IMR-90 (cell line): ENCODE measurements around the gene TEPSIN. TPM values are rescaled to one million over a fixed set of nuclear protein-coding genes. Genes with fewer than 3 reads are reported as not detected.

Experiments used
- ATAC-seq: fragments of 200-7000 bp; cut with Tn5 transposase; 2 replicates; pipeline ENCODE4 v1.9.1; 2020; ENCODE audit warnings: low read depth, mild to moderate bottlenecking, moderate library complexity
- BruUV-seq: library from RNA; stranded (reverse); fragments of 400-500 nt; replicated peaks from 2 replicates; lab custom pipeline; 2021; lab: Mats Ljungman, UMichigan
- CTCF ChIA-PET: fragments of 300-600 bp; formaldehyde crosslinking; extraction: SDS; loops from one replicate; lab custom pipeline; 2021; ENCODE audit warnings: antibody characterized with exemption; lab: Yijun Ruan, JAX
- POLR2A ChIA-PET: fragments of 300-600 bp; sonication (Branson Sonifier 250); formaldehyde crosslinking; loops from one replicate; lab custom pipeline; 2022; ENCODE audit warnings: antibody characterized with exemption; ENCODE audit not compliant: unreplicated experiment; lab: Charles Lee
- DNase-seq: peaks from one replicate; pipeline ENCODE4 v3.0.0; 2013
- H2AFZ ChIP-seq: replicated peaks from 2 replicates; pipeline ENCODE3; 2013; ENCODE audit warnings: low read length, mild to moderate bottlenecking; ENCODE audit not compliant: poor library complexity
- H2AK5ac ChIP-seq: 2 replicates; pipeline ENCODE4 v1.6.1; 2013; ENCODE audit warnings: low read depth, low read length, inconsistent platforms
- H2AK9ac ChIP-seq: replicated peaks from 2 replicates; pipeline ENCODE3; 2013; ENCODE audit warnings: mild to moderate bottlenecking, low read depth, low read length, moderate library complexity; ENCODE audit not compliant: poor library complexity
- H2BK120ac ChIP-seq: 2 replicates; pipeline ENCODE4 v1.6.1; 2013; ENCODE audit warnings: low read depth, low read length, inconsistent platforms
- H2BK15ac ChIP-seq: 3 replicates; pipeline ENCODE4 v1.6.1; 2013; ENCODE audit warnings: low read depth, low read length, inconsistent platforms
- H2BK20ac ChIP-seq: 2 replicates; pipeline ENCODE4 v1.6.1; 2013; ENCODE audit warnings: low read depth, mild to moderate bottlenecking, inconsistent platforms, low read length, moderate library complexity
- H2BK5ac ChIP-seq: 2 replicates; pipeline ENCODE4 v1.6.1; 2013; ENCODE audit warnings: mild to moderate bottlenecking, low read depth, low read length, inconsistent platforms; ENCODE audit not compliant: poor library complexity, severe bottlenecking
- H3K14ac ChIP-seq: replicated peaks from 2 replicates; pipeline ENCODE4 v1.6.1; 2013; ENCODE audit warnings: low read depth, low read length, inconsistent platforms
- H3K18ac ChIP-seq: 2 replicates; pipeline ENCODE4 v1.6.1; 2013; ENCODE audit warnings: low read depth, low read length, control low read depth
- H3K23ac ChIP-seq: 2 replicates; pipeline ENCODE4 v1.6.1; 2013; ENCODE audit warnings: low read depth, low read length, inconsistent platforms
- H3K27ac ChIP-seq: 2 replicates; pipeline ENCODE4 v1.5.1; 2013; ENCODE audit warnings: mild to moderate bottlenecking, control low read depth, low read length; ENCODE audit not compliant: insufficient read depth
- H3K27me3 ChIP-seq: 2 replicates; pipeline ENCODE4 v1.6.1; 2013; ENCODE audit warnings: low read length; ENCODE audit not compliant: control insufficient read depth, insufficient read depth
- H3K36me3 ChIP-seq: 2 replicates; pipeline ENCODE4 v1.6.1; 2013; ENCODE audit warnings: low read length, mixed read lengths; ENCODE audit not compliant: control insufficient read depth, insufficient read depth
- H3K4ac ChIP-seq: 2 replicates; pipeline ENCODE4 v1.6.1; 2013; ENCODE audit warnings: low read depth, low read length, inconsistent platforms
- H3K4me1 ChIP-seq: 2 replicates; pipeline ENCODE4 v1.6.1; 2013; ENCODE audit warnings: low read length, mixed read lengths; ENCODE audit not compliant: control insufficient read depth, insufficient read depth
- H3K4me2 ChIP-seq: 2 replicates; pipeline ENCODE4 v1.6.1; 2013; ENCODE audit warnings: low read depth, mild to moderate bottlenecking, control low read depth, low read length, moderate library complexity
- H3K4me3 ChIP-seq: 2 replicates; pipeline ENCODE4 v1.5.1; 2013; ENCODE audit warnings: low read depth, mild to moderate bottlenecking, control low read depth, low read length, moderate library complexity; ENCODE audit not compliant: insufficient read depth
- H3K56ac ChIP-seq: 2 replicates; pipeline ENCODE4 v1.6.1; 2013; ENCODE audit warnings: low read length, inconsistent platforms; ENCODE audit not compliant: insufficient read depth; ENCODE audit errors: extremely low read depth
- H3K79me1 ChIP-seq, 2 experiments: 2 replicates each; pipeline ENCODE4 v1.6.1; 2013; ENCODE audit warnings: low read length in 2 of 2, inconsistent platforms in 1 of 2, low read depth in 1 of 2
- H3K9ac ChIP-seq: 2 replicates; pipeline ENCODE4 v1.6.1; 2013; ENCODE audit warnings: low read depth, low read length, control low read depth
- H3K9me1 ChIP-seq: 2 replicates; pipeline ENCODE4 v1.6.1; 2013; ENCODE audit warnings: low read length, inconsistent platforms; ENCODE audit not compliant: insufficient read depth
- H3K9me3 ChIP-seq: 2 replicates; pipeline ENCODE4 v1.6.1; 2013; ENCODE audit warnings: low read length; ENCODE audit not compliant: control insufficient read depth, insufficient read depth
- H4K20me1 ChIP-seq: 2 replicates; pipeline ENCODE4 v1.6.1; 2013; ENCODE audit warnings: low read length, inconsistent platforms; ENCODE audit not compliant: insufficient read depth
- H4K5ac ChIP-seq: 2 replicates; pipeline ENCODE4 v1.6.1; 2013; ENCODE audit warnings: mild to moderate bottlenecking, low read depth, low read length, control low read depth
- H4K8ac ChIP-seq, 2 experiments: 2 replicates each; pipeline ENCODE4 v1.6.1; 2013; ENCODE audit warnings: low read depth in 2 of 2, low read length in 2 of 2, control low read depth in 1 of 2, inconsistent platforms in 1 of 2
- H4K91ac ChIP-seq: 2 replicates; pipeline ENCODE4 v1.6.1; 2013; ENCODE audit warnings: low read depth, low read length, inconsistent platforms; ENCODE audit not compliant: insufficient read depth
- BHLHE40 ChIP-seq: fragments of 150-350 bp; IDR thresholded peaks from 2 replicates; pipeline ENCODE4 v1.6.1; 2016; ENCODE audit warnings: mild to moderate bottlenecking, low read depth, low read length
- ELK1 ChIP-seq: fragments of 150-350 bp; IDR thresholded peaks from 2 replicates; pipeline ENCODE4 v1.6.1; 2016; ENCODE audit warnings: low read depth, mild to moderate bottlenecking, low read length, moderate library complexity, borderline replicate concordance
- MAZ ChIP-seq: IDR thresholded peaks from 2 replicates; pipeline ENCODE4 v1.6.1; 2012; ENCODE audit warnings: low read depth, mild to moderate bottlenecking, low read length, improper control_type of control experiment, moderate library complexity, borderline replicate concordance
- MXI1 ChIP-seq: IDR thresholded peaks from 2 replicates; pipeline ENCODE4 v1.6.1; 2012; ENCODE audit warnings: low read depth, mild to moderate bottlenecking, low read length, moderate library complexity, borderline replicate concordance
- POLR2A ChIP-seq: IDR thresholded peaks from 2 replicates; pipeline ENCODE4 v1.6.1; 2012; ENCODE audit warnings: mild to moderate bottlenecking, low read depth, low read length
- RAD21 ChIP-seq: IDR thresholded peaks from 2 replicates; pipeline ENCODE4 v1.6.1; 2012; ENCODE audit warnings: low read length, improper control_type of control experiment
- RCOR1 ChIP-seq: IDR thresholded peaks from 2 replicates; pipeline ENCODE4 v1.6.1; 2012; ENCODE audit warnings: mild to moderate bottlenecking, low read length, improper control_type of control experiment; ENCODE audit not compliant: insufficient replicate concordance
- WGBS, 2 experiments: methylation state at CpG; one replicate each; pipeline versions ENCODE4 v1.1.5 to v1.1.7; 2013; ENCODE audit warnings: missing lambda C conversion rate in 2 of 2; ENCODE audit not compliant: insufficient read length in 1 of 2; ENCODE audit errors: extremely low coverage in 2 of 2; 5-methylcytosine and 5-hydroxymethylcytosine counted together
- dilution Hi-C: fragments of 300-500 bp; cut with HindIII; formaldehyde crosslinking; loops from one replicate; pipeline ENCODE4 v1.14.3; 2018; ENCODE audit warnings: low sequenced_read_pairs; ENCODE audit not compliant: unreplicated experiment
- in situ Hi-C: fragments of 300-500 bp; cut with MboI; formaldehyde crosslinking; loops from 3 replicates; pipeline ENCODE4 v1.14.3; 2019; ENCODE audit warnings: low sequenced_read_pairs, inconsistent platforms, mixed read lengths
- intact Hi-C: fragments of 100-400 bp; cut with micrococcal nuclease; formaldehyde crosslinking; loops from 2 replicates; pipeline ENCODE4 v1.10.0; 2022
- polyA plus RNA-seq, 3 experiments: library from polyadenylated mRNA; depleted of rRNA; stranded (reverse); fragments of >200 nt; gene quantifications; 2 replicates each; pipeline ENCODE4 v1.2.3, GENCODE V29; 2012; ENCODE audit warnings: low replicate concordance in 1 of 3
- total RNA-seq: library from RNA; depleted of rRNA; stranded (reverse); fragments of >200 nt; gene quantifications from 2 replicates; pipeline ENCODE4 v1.2.3, GENCODE V29; 2012

The TEPSIN gene
- total and polyA plus RNA-seq, 2 of the 4 experiments (the other 2 are of a cell fraction), result 3.2 to 28.1 TPM

DNA sequence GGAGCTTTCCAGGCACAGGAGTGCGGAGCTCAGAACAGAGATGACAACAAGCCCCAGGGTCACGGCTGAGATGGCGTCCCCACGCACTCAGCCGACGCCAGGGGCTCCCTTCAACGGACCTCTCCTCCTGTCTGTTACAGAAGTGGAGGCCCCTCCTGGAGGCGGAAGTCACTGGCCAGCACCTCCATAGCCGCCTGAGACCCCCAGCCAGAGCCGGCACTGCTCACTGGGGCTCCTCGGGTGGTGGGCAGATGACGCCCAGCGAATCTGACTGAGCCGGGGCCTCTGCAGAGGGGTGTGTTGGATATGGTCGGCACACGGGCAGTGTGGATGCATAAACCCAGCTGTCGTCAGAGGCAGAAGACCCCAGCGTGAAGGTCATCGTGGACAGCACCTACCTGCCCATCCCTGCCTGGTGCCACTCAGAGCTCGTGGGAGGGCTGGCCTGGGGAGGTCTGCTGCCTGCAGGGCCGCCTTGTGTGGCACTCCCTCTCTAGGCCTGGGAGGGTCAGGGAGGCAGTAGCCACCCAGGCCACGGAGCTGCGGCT is 20.3 kb upstream of the TEPSIN start:
- Histone ChIP-seq H3K79me1 (peaks cover 2 to 7% of the 10 kb centered on the region in 2 experiments; a peak in 3 of 4 replicates), H3K9me1 (no peaks in the 10 kb centered on the region), H3K4me2 (no peak overlapping the region), H4K91ac (no peak overlapping the region), H3K4me1 (peaks cover 12% of the 10 kb centered on the region), H4K5ac (no peak overlapping the region), H2BK120ac (no peak overlapping the region), H2AFZ (no peak overlapping the region), H3K27ac (no peak overlapping the region), H3K4me3 (no peak overlapping the region), H2BK5ac (no peak overlapping the region), H3K14ac (no peak overlapping the region), H3K18ac (no peak overlapping the region), H3K56ac (no peak overlapping the region), H3K9me3 (no peaks in the 10 kb centered on the region), H3K27me3 (no peaks in the 10 kb centered on the region), H3K4ac (no peak overlapping the region), H2AK9ac (no peak overlapping the region), H3K23ac (no peak overlapping the region), H2AK5ac (no peak overlapping the region), H4K8ac (no peak overlapping the region), H2BK20ac (no peak overlapping the region), H3K36me3 (peaks cover 50% of the 10 kb centered on the region), H2BK15ac (no peak overlapping the region), H4K20me1 (peaks cover 10% of the 10 kb centered on the region), H3K9ac (no peak overlapping the region)
- ChIA-PET POLR2A (interaction anchor here (0.5 kb wide), 1 partner anchor 36 kb away, joined by 5 read pairs; the partner anchor contains the start of gene SLC38A10), CTCF (interaction anchor here (0.9 kb wide), 1 partner anchor 9 kb away, joined by 3 read pairs; no protein-coding TSS in a partner anchor)
- in situ Hi-C loops, result loop anchor here (5.0 kb wide), 1 partner anchor 223 kb away; no protein-coding TSS in a partner anchor
- DNase-seq, result no peak
- intact Hi-C loops, result no loop called here
- BruUV-seq, result no TSS peak
- WGBS, 2 experiments, result 91% methylated on average over 13 of the region's 23 CpGs; no CpG with 5 or more reads in 1 of the 2 experiments
- TF ChIP-seq POLR2A (no peak), ELK1 (no peak), RCOR1 (no peak), RAD21 (no peak), BHLHE40 (no peak), MAZ (no peak), MXI1 (no peak)
- dilution Hi-C loops, result no loop called here
- ATAC-seq, result no peak
